OCI-LY1 (cell line): ENCODE data around the gene PNPLA6.

ENCODE experiments used
- H2AFZ ChIP-seq: fragments of 200-600 bp; sonication (generic), shearing (Covaris generic); 2 replicates; pipeline ENCODE4 v1.6.0; 2014; ENCODE audit warnings: antibody characterized with exemption, mild to moderate bottlenecking, low read length
- H3F3A ChIP-seq: fragments of 200-600 bp; sonication (generic), shearing (Covaris generic); 2 replicates; pipeline ENCODE4 v1.6.0; 2014; ENCODE audit warnings: mild to moderate bottlenecking, antibody characterized with exemption, low read length, moderate library complexity; ENCODE audit not compliant: insufficient read depth
- H3K27ac ChIP-seq: fragments of 200-600 bp; sonication (generic); 2 replicates; pipeline ENCODE4 v1.5.1; 2014; ENCODE audit warnings: low read length, mixed run types, mild to moderate bottlenecking, low read depth; ENCODE audit not compliant: poor library complexity, severe bottlenecking
- H3K27me3 ChIP-seq: fragments of 200-600 bp; sonication (generic); 2 replicates; pipeline ENCODE4 v1.6.0; 2014; ENCODE audit warnings: antibody characterized with exemption, mild to moderate bottlenecking, low read length, moderate library complexity; ENCODE audit not compliant: insufficient read depth
- H3K36me3 ChIP-seq: fragments of 200-600 bp; sonication (generic); 2 replicates; pipeline ENCODE4 v1.6.1; 2014; ENCODE audit warnings: mild to moderate bottlenecking, antibody characterized with exemption, low read length, moderate library complexity, mixed read lengths; ENCODE audit not compliant: insufficient read depth
- H3K4me1 ChIP-seq: fragments of 200-600 bp; sonication (generic); 2 replicates; pipeline ENCODE4 v1.5.1; 2014; ENCODE audit warnings: mild to moderate bottlenecking, low read length, moderate library complexity; ENCODE audit not compliant: insufficient read depth, severe bottlenecking
- H3K4me2 ChIP-seq: fragments of 200-600 bp; sonication (generic), shearing (Covaris generic); 2 replicates; pipeline ENCODE4 v1.6.1; 2014; ENCODE audit warnings: low read length
- H3K4me3 ChIP-seq: fragments of 200-600 bp; sonication (generic); 2 replicates; pipeline ENCODE4 v1.5.1; 2014; ENCODE audit warnings: low read length, low read depth, mild to moderate bottlenecking, mixed read lengths; ENCODE audit not compliant: poor library complexity, severe bottlenecking
- H3K79me2 ChIP-seq: fragments of 200-600 bp; shearing (Covaris generic); 2 replicates; pipeline ENCODE4 v1.6.1; 2016; ENCODE audit warnings: mixed run types, low read length, mixed read lengths; ENCODE audit not compliant: insufficient read depth
- H3K9ac ChIP-seq: fragments of 200-600 bp; sonication (generic), shearing (Covaris generic); 2 replicates; pipeline ENCODE4 v1.6.1; 2014; ENCODE audit warnings: mild to moderate bottlenecking, low read length, mixed read lengths
- H3K9me2 ChIP-seq: fragments of 200-600 bp; sonication (generic), shearing (Covaris generic); 2 replicates; pipeline ENCODE4 v1.6.1; 2014; ENCODE audit warnings: low read depth, mild to moderate bottlenecking, low read length, mixed read lengths
- H3K9me3 ChIP-seq: fragments of 200-600 bp; shearing (Covaris generic); 2 replicates; pipeline ENCODE4 v1.6.1; 2014; ENCODE audit warnings: low read length, mixed read lengths
- H4K20me1 ChIP-seq: fragments of 200-600 bp; sonication (generic), shearing (Covaris generic); 2 replicates; pipeline ENCODE4 v1.6.0; 2016; ENCODE audit warnings: mild to moderate bottlenecking, low read length; ENCODE audit not compliant: insufficient read depth
- EZH2 ChIP-seq: fragments of 200-600 bp; sonication (generic), shearing (Covaris generic); IDR thresholded peaks from 2 replicates; pipeline ENCODE4 v1.8.0; 2017; ENCODE audit warnings: borderline replicate concordance, mixed run types, mild to moderate bottlenecking, antibody characterized with exemption, low read length, moderate library complexity, mixed read lengths
- TF ChIP-seq, protein P1 (sequence below): fragments of 200-600 bp; sonication (generic), shearing (Covaris generic); IDR thresholded peaks from 2 replicates; pipeline ENCODE4 v1.5.1; 2017; ENCODE audit warnings: mild to moderate bottlenecking, antibody characterized with exemption, low read length, moderate library complexity, mixed read lengths

The PNPLA6 gene

GRCh38 chr19:7545300-7545699 is 9.8 kb downstream of the PNPLA6 start:
- Histone ChIP-seq H3K9me3 (no peaks in the 10 kb centered on the region), H3K27me3 (no peaks in the 10 kb centered on the region), H3F3A (no peaks in the 10 kb centered on the region), H3K79me2 (no peaks in the 10 kb centered on the region), H3K9ac (no peak overlapping the region), H3K36me3 (peaks cover 44% of the 10 kb centered on the region), H3K4me1 (no peaks in the 10 kb centered on the region), H2AFZ (no peak overlapping the region), H3K9me2 (no peaks in the 10 kb centered on the region), H3K4me2 (no peak overlapping the region), H4K20me1 (no peaks in the 10 kb centered on the region), H3K27ac (no peak overlapping the region), H3K4me3 (no peak overlapping the region)
- no peak for TF ChIP-seq EZH2
- TF ChIP-seq, protein P1, sequence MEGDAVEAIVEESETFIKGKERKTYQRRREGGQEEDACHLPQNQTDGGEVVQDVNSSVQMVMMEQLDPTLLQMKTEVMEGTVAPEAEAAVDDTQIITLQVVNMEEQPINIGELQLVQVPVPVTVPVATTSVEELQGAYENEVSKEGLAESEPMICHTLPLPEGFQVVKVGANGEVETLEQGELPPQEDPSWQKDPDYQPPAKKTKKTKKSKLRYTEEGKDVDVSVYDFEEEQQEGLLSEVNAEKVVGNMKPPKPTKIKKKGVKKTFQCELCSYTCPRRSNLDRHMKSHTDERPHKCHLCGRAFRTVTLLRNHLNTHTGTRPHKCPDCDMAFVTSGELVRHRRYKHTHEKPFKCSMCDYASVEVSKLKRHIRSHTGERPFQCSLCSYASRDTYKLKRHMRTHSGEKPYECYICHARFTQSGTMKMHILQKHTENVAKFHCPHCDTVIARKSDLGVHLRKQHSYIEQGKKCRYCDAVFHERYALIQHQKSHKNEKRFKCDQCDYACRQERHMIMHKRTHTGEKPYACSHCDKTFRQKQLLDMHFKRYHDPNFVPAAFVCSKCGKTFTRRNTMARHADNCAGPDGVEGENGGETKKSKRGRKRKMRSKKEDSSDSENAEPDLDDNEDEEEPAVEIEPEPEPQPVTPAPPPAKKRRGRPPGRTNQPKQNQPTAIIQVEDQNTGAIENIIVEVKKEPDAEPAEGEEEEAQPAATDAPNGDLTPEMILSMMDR, result no peak

DNA sequence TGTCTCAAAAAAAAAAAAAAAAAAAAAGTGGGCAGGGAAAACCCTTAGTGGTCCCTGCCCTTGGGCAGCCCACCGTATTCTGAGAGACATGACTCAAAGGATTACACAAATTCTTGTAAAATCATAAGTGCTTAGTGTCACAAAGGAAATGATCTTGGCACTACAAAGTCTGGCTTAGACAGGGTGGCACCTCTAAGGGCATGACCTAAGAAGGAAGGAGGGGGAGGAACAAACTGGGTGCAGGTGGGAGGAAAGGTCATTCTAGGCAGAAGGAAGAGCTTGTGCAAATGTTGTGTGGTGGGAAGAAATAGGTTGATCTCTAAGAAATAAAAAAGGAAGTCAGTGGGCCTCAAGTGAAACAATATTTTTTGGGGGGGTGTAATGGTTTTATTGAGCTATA is 10.4 kb downstream of the PNPLA6 start:
- TF ChIP-seq, protein P1, result no peak
- no peak for TF ChIP-seq EZH2
- H3K9me3 ChIP-seq, result no peaks in the 10 kb centered on the region
- H2AFZ ChIP-seq, result no peak overlapping the region
- no peaks in the 10 kb centered on the region for H3K9me2 ChIP-seq
- H3K9ac ChIP-seq, result no peak overlapping the region
- no peak overlapping the region for H3K4me3 ChIP-seq
- no peaks in the 10 kb centered on the region for H3K79me2 ChIP-seq
- H3K27ac ChIP-seq, result no peak overlapping the region
- no peaks in the 10 kb centered on the region for H3F3A ChIP-seq
- H3K4me2 ChIP-seq, result no peak overlapping the region
- peaks cover 44% of the 10 kb centered on the region for H3K36me3 ChIP-seq
- no peaks in the 10 kb centered on the region for H3K4me1 ChIP-seq
- H3K27me3 ChIP-seq, result no peaks in the 10 kb centered on the region
- H4K20me1 ChIP-seq, result no peaks in the 10 kb centered on the region

GRCh38 chr19:7547159-7547558 is 11.6 kb downstream of the PNPLA6 start:
- no peak for TF ChIP-seq EZH2
- Histone ChIP-seq H3K4me2 (no peak overlapping the region), H3K27ac (no peak overlapping the region)

DNA sequence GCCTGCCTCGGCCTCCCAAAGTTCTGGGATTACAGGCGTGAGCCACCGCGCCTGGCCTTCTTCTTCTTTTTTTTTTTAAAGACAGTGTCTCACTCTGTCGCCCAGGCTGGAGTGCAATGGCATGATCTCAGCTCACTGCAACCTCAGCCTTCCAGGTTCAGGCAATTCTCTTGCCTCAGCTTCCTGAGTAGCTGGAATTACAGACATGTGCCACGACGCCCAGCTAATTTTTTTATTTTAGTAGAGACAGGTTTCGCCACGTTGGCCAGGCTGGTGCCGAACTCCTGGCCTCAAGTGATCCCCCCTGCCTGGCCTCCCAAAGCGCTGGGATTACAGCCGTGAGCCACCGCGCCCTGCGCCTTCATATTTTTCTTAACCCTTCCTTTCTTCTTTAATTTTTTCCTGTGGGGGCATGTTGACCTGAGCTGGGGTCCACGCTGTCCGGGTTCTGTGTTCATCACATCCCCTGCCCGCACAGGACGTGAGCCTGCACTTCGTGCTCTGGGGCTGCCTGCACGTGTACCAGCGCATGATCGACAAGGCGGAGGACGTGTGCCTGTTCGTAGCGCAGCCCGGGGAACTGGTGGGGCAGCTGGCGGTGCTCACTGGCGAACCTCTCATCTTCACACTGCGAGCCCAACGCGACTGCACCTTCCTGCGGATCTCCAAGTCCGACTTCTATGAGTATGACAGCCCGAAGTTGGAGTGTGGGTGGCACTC is 14.1 kb downstream of the PNPLA6 start:
- Histone ChIP-seq H3K27ac (no peak overlapping the region), H4K20me1 (no peaks in the 10 kb centered on the region), H3K9me3 (no peaks in the 10 kb centered on the region), H3K4me2 (no peak overlapping the region), H2AFZ (no peak overlapping the region), H3K27me3 (no peaks in the 10 kb centered on the region), H3K9ac (no peak overlapping the region), H3F3A (no peaks in the 10 kb centered on the region), H3K9me2 (no peaks in the 10 kb centered on the region), H3K36me3 (peaks cover 29% of the 10 kb centered on the region), H3K4me1 (no peaks in the 10 kb centered on the region), H3K4me3 (no peak overlapping the region), H3K79me2 (no peaks in the 10 kb centered on the region)
- TF ChIP-seq EZH2, result no peak
- TF ChIP-seq, protein P1, result no peak

More at GRCh38 chr19:7547159-7547558, 11.6 kb downstream of the PNPLA6 start:
- H3F3A ChIP-seq, result no peaks in the 10 kb centered on the region
- no peak overlapping the region for H2AFZ ChIP-seq
- no peaks in the 10 kb centered on the region for H4K20me1 ChIP-seq
- no peak overlapping the region for H3K4me3 ChIP-seq
- H3K9me3 ChIP-seq, result no peaks in the 10 kb centered on the region
- no peaks in the 10 kb centered on the region for H3K4me1 ChIP-seq
- no peaks in the 10 kb centered on the region for H3K27me3 ChIP-seq
- peaks cover 39% of the 10 kb centered on the region for H3K36me3 ChIP-seq
- H3K9me2 ChIP-seq, result no peaks in the 10 kb centered on the region
- H3K9ac ChIP-seq, result no peak overlapping the region
- no peaks in the 10 kb centered on the region for H3K79me2 ChIP-seq
